ENCODE data around the gene MTNR1B.

MTNR1B gene

DNA sequence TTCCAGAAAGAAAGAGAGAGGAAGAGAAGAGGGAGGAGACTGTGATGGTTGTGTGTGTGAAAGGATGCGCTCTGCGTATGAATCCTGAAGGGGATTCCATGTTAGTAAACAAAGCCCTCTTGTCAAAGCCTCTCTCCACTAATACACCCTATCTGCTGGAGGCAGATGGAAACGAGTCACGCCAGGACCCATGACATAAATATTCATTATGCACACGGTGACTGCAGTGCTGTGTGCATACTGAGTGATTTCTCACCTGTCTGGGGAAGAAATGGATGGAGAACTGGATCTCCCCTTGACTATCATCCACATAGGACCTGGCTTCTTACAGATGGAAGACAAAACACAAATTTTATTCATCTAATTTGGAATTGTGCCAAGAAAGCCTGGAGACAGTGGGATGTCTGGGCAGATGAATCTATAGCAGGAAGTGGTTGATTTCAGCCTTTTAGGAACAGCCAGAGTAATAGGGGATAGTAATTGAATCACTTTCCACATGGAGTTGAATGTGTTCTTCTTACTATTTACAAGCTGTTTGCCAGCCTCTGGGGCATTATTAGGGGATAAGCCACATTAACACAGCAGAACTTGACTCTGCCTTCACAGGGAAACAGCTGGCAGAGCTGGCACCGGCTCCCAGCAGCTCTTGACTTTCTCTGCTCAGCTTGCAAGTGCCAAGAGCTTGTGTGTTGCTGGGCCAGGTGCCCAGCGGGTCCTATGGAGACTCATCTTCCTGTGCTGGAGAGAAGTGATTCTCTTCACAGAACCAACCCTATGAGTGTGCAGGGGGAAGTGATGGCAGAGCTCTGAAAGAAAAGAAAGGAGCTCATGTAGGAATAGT is 9.0 kb downstream of the MTNR1B start:
- DNase-seq = peak; percentile 86

DNA sequence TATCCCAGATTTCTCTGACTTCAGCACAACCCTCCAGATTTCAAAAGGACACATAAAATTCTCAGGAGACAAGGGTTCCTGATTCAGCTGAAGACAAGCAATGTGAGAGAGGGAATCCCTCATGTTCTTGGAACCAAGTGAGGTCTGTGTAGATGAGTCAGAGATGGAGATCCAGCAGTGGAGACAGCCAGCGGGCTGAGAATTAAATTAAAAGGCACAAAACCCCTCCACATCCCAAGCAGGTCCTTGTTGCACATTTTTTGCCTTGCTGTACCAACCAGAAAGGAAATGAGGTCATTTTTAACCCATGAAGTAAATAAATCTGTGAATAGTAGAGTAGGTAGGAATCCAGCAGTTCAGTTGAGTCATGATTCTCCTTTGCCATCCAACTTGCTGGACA is 9.7 kb downstream of the MTNR1B start:
- DNase-seq = no peak

DNA sequence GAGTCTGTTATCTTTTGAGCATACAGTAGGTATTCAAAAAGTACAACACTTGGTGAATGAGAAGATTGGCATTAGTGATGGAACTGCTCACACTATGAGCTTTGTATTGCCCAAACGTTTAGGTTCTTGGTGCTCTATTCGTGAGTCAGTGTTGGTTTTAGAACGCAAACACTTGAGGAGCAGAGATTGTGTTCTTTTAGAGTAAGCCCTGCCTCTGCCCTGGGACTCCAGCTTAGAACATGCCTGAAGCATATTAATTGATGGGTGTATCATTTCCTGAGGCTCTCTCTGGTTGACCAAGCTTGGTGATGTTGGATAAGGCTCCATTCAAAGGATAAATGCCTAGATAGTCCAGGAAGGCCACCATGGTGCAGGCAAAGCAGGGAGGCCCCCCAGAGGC is 10.9 kb downstream of the MTNR1B start:
- no peak for DNase-seq

DNA sequence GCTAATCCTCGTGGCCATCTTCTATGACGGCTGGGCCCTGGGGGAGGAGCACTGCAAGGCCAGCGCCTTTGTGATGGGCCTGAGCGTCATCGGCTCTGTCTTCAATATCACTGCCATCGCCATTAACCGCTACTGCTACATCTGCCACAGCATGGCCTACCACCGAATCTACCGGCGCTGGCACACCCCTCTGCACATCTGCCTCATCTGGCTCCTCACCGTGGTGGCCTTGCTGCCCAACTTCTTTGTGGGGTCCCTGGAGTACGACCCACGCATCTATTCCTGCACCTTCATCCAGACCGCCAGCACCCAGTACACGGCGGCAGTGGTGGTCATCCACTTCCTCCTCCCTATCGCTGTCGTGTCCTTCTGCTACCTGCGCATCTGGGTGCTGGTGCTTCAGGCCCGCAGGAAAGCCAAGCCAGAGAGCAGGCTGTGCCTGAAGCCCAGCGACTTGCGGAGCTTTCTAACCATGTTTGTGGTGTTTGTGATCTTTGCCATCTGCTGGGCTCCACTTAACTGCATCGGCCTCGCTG is 12.1 kb downstream of the MTNR1B start:
- no peak for DNase-seq

DNA sequence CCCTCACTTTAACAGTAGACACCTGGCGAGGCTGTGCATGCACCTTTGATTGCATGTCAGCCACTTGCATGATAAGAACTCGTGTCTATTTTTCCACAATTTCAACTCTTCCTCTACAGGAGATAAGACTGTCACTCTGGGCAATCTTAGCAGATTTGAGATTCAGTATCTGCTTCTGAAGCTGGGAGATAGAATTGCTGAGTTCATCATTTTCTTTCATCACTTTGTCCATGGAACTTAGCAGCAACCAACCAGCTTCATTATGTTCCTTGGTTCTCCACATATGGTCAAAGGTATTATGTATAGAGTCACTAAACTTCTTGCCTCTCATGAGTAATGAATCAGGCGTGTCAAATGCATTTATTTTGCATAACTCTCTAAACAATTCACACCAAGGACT is 17.1 kb downstream of the MTNR1B start:
- no peak for DNase-seq

DNA sequence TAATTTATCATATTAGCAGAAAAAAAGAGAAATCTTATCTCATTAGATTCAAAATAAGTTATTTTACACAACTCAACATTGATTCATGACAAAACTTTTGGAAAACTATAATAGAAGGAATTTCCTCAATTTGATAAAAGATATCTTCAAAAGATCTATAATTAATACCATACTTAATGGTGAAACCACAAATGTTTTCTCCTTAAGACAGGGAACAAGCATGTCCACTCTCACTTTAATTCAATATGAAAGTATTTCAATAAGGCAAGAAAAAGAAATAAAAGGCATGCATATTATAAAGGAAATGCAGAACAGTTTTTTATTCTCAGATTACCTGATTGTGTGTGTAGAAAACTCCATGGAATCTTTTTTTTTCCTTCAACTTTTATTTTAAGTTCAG is 23.6 kb downstream of the MTNR1B start:
- no peak for DNase-seq

DNA sequence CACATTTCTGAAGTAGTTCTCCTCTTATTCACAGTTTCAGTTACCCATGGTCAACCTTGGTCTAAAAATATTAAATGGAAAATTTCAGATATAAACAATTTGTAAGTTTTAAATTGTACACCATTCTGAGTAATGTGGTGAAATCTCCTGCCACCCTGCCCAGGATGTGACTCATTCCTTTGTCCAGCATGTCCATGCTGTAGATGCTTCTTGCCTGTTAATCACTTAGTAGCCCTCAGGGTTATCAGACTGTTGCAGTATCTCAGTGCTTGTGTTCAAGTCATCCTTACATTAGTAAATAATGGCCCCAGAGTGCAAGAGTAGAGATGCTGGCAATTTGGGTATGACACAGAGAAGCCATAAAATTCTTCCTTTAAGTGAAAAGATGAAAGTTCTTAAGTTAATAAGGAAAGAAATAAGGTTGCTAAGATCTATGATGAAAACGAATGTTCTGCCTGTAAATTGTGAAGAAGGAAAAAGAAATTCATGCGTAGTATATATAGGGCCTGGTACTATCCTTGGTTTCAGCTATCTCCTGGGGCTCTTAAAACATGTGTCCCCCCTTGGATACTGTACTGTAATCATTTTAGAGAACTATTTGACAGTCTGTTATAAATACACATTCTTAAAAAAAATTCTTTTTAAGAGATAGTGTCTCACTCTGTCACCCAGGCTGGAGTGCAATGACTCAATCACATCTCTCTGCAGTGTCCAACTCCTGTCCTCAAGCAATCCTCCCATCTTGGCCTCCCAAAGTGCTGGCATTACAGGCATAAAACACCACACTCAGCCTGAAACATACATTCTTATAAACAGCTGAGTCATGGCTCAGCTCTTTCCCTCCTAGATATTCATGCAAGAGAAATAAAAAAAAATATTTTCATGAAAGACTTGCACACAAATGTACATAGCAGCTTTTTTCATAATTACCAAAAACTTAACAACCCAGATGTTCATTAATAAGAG is 31.3 kb downstream of the MTNR1B start:
- DNase-seq = no peak

DNA sequence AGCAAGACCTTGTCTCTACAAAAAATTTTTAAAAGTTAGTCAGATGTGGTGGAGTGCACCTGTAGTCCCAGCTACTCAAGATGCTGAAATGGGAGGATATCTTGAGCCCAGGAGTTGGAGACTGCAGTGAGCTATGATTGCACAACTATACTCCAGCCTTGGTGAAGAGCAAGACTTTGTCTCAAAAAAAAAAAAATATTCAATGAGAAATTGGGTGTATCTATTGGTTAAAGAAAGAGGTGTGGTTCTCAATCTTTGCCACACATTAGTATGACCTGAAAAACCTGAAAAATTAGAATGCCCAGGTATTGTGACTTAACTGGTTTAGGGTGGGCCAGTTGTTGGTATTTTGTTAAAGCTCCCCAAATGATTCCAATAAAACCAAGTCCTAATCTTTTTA is 32.4 kb downstream of the MTNR1B start:
- no peak for DNase-seq

DNA sequence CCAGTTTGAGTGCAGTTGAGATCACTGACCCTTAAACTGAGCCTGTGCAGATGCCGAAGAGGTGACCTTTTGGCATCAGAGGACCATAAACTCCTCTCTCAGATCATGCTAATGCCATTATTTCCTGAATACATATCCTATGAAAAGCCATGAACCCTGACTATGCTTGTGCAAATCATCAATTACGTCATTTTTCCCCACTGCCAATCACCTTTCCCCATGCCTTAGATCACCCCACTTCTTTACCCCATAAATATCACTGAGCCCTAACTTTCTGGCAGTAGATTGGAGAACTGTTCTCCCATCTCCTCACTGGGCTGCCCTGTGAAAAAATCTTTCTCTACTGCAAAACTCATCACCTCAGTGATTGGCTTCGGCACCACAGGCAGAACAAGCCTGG is 32.9 kb downstream of the MTNR1B start:
- no peak for DNase-seq

DNA sequence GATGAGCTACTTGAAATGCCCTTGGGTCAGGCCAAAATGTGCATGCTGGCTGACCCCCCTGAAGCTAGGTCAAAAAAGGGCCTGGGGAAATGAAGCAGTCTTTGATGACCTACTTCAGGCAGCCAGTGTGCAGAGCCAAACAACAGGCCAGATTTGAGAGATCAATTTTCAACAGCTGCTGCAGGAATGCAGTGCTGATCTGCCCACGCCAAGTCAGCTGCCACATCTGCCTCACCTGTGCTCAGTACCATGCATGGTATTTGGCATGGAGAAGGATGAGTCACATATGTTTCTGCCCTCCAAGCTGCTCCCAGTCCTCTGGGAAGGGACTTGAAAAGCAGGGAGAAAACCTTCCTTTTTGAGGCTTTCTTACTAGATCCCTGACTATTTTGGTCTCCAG is 35.8 kb downstream of the MTNR1B start:
- no peak for DNase-seq

DNA sequence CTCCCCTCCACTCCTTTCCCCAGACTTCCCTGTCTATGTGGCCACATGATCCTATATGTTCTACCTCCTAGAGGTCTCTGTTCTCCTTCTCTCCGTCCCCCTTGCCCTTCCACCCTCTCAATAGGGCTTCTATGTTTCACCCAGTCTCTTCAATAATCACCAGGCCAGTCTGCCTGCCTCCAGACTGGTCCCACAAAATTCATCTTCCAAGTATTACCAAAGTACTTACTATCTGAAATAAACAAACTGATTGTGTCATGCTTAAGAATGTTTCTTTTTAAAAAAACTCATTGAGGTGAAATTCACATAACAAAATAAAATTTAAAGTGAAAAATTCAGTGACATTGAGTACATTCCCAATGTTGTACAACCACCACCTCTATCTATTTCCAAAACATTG is 44.2 kb downstream of the MTNR1B start:
- no peak for DNase-seq

DNA sequence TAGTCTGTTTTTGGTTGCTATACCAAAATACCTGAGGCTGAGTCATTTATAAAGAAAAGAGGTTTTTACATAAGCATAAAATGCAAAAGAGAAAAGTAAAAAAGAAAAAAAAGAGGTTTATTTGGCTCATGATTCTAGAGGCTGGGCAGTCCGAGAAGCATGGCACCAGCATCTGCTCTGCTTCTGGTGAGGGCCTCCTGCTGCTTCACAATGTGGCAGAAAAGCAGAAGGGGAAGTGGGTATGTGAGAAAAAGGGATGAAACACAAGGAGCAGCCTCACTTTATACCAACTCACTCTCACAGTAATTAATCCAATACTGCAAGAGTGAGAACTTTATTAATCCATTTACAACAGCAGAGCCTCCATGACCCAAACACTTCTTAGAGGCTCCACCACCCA is 47.1 kb downstream of the MTNR1B start:
- no peak for DNase-seq

DNA sequence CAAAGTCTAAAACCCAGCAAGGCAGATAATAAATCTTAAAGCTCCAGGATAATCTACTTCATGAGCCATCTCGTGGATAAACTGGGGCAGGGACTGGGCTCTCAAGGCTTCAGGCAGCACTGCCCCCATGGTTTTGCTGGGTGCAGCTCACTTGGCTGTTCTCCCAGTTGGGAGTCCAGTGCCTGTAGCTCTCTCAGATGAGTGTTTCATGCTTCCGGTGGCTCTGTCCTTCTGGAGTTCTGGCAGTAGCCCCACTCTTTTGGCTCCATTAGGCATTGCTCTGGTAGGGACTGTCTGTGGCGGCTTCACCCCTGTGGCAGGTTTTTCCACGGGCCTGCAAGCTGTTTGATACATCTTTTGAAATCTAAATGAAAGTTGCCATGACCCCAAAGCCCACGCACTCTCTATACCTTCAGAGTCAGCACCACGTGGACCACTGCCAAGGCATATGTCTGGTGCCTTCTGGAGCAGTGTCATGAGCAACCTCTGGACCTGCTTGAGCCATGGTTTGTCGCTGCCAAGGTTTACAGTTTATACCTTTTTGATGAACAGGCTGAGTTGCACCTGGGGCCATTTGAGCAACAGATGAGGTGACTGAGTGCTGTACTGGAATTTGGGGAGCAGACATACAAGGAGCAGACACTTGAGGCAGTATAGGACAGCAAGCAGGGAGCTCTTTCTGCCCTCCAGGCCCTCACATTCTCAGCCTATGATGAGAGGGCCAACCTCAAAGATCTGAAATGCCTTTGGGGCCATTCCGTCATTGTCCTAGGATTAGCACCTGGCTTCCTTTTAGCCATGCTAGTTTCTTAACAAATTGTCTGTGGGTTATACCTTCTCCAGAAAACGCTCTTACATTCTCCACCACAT is 48.6 kb downstream of the MTNR1B start:
- no peak for DNase-seq

DNA sequence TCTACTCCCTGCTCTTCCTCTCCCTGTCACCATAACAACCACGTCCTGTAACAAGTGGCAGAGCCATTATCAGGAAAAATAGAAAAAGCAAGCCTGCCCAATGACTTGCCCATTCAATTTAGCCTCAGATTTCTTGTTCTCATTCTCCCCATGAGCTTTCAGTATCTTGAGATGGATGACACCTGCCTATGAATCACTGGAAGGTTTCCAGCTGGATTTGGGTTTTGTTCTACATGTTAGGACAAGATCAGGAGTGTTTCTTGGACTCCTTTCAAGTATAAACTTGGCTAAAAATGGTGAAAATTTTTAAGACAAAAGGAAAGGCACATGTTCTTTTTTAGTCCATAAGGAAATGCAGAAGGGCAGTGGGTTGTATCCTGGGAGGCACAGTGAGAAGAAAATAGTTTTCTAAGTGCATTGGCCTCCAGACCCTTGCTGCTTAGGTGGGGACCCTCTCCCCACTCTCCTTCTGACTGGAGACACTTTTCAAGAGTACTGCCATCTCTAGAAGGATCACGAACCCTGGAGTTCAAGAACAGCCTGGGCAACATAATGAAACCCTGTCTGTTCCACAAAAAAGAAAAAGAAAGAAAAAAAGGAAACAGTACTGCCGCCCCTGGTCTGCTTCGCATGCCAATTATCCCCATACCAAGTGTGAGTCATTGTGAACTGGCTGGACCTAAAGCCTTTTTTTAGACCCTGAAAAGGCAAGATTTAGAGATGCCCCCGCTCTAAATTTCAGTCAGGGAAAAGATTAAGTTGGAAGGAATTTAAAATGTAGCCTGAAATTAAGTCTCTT is 51.0 kb downstream of the MTNR1B start:
- no peak for DNase-seq

DNA sequence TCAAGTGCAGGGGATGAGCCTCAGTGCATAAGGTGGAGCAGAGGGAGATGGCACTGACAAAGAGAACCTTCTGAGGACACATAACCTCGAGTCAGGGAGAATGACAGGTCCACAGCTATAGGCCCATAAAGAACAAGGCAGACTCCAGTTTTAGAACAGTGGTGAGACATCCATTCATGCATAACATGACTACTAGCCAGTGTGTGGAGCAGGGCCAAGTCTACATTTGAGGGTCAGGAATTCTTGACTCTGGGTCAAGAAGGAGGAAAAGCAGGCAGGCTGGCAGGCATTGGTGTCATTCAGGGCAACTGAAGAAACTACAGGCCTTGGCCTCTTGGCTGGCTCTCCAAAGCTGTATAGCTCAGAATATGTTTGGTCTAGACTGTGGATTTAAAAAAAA is 54.9 kb downstream of the MTNR1B start:
- DNase-seq = no peak

DNA sequence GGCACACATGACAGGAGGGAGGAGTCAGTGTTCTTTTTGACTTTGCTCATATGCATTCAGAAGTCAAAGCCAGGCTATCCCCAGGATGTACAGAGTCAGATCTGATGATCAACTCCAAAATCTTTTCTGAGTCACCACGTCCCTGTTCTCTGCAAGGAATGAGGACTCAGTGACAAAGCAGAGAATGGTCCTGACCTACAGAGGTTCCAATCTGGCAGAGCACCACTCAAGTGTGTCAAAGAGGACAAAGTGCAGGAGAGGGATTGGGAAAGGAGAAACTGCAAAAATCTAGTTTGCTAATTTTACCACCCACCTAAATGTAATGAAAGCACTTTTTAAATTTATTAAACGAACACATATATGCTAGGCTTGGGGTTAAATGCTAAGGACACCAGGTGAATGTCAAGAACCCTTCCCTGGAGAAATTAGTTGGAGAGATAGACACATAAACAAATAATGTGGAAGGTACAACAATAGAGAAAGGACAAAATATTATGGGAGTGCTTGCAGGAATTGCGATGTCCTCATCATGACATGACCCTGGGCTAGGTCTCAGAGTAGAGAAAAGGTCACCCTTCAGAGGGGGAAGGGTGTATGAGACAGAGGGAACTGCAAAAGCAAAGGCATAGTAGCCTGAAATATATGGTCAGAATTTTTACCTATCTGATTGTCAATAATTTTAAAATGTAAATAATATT is 56.3 kb downstream of the MTNR1B start:
- no peak for DNase-seq

DNA sequence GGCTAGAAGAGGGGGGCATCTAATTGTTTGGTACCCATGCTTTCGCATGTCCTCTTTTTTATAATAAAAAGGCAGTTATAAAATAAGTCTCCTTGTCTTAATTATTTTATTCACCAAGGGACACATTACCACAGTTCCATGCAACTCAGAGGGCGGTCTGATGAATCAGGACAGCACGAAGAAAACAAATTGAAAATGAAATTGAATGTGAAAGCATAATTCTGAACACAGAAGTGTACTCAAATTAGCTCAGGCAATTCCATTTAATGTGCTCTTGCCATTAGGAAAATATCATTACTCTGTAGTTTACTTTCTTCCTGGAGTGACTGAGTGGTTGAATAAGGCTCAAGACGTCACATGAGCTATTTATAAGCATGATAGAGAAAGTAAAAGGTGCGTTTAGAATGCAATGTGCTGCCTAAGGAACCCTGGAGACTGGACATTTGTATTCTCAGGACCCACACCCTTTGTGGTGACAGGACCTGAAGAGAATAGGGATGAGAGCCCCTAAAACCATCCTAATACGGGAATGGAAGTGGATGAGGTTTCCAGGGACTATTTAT is 59.6 kb downstream of the MTNR1B start:
- DNase-seq = no peak

DNA sequence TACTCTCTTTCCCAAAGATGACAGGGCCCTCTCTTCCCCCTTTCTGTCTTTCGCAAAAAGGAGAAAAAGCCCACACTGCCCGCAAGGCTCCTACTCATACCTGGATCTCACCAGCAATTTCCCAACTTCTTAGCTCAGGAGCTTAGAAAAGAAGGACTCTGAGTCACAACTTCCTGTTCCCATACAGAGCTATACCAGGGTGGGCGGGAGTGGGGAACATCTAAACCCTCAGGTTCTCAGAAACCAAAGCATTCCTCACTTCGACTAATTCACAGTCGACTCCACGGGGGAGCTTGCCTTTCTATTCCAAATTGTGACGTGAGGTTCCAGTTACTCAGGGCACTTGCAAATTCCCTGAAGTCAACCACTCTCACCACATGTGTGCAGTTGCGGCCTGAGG is 61.9 kb downstream of the MTNR1B start:
- DNase-seq = no peak
